ENCODE measurements around the gene USP17L17.
"Not testable (repeated sequence)": the region's sequence is repeated elsewhere in the genome, so short reads cannot be mapped to it uniquely, and the experiment has no call there.

DNA sequence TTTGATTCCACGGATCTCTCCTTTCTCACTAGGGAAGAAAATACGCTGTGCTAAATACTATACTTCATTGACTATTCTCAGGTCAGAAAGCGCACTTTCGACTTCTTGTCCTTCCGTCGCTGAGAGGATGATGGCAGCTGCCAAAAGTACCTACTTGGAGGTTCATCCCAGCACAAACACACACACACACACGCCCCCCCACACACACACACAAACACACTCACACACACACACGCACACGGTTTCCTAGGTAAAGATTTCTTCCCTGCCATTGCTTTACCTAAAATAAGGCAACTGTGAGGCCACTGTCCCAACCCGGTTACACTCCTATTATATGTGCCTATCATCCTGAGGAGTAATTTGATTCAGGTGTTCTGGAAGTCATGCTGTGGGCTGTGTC is 28.0 kb downstream of the USP17L17 start:
- TF ChIP-seq GATA2 (CRISPR knock-in tag; IDR thresholded peaks at IDR 0.05); MXI1 (IDR thresholded peaks at IDR 0.05; ENCODE audit: low read depth, low read length); TCF7L2 (IDR thresholded peaks at IDR 0.05; ENCODE audit: low read depth, low read length); ZBTB1 (CRISPR knock-in tag; IDR thresholded peaks at IDR 0.05; ENCODE audit: borderline replicate concordance, low read depth); KLF6 (CRISPR knock-in tag; IDR thresholded peaks at IDR 0.05; ENCODE audit: borderline replicate concordance); SREBF2 (CRISPR knock-in tag; IDR thresholded peaks at IDR 0.05); ZNF76 (CRISPR knock-in tag; IDR thresholded peaks at IDR 0.05; ENCODE audit: borderline replicate concordance); CBX5 (IDR thresholded peaks at IDR 0.05; ENCODE audit: borderline replicate concordance, low read depth); EP300 (IDR thresholded peaks at IDR 0.05; ENCODE audit: low read length); CBX8 (IDR thresholded peaks at IDR 0.05; ENCODE audit: borderline replicate concordance, extremely low read depth, low read depth, low read length, poor library complexity, severe bottlenecking); CBFA2T2 (conservative IDR thresholded peaks at IDR 0.05): not testable (repeated sequence)
- TF ChIP-seq, protein P1, sequence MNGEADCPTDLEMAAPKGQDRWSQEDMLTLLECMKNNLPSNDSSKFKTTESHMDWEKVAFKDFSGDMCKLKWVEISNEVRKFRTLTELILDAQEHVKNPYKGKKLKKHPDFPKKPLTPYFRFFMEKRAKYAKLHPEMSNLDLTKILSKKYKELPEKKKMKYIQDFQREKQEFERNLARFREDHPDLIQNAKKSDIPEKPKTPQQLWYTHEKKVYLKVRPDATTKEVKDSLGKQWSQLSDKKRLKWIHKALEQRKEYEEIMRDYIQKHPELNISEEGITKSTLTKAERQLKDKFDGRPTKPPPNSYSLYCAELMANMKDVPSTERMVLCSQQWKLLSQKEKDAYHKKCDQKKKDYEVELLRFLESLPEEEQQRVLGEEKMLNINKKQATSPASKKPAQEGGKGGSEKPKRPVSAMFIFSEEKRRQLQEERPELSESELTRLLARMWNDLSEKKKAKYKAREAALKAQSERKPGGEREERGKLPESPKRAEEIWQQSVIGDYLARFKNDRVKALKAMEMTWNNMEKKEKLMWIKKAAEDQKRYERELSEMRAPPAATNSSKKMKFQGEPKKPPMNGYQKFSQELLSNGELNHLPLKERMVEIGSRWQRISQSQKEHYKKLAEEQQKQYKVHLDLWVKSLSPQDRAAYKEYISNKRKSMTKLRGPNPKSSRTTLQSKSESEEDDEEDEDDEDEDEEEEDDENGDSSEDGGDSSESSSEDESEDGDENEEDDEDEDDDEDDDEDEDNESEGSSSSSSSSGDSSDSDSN (IDR thresholded peaks at IDR 0.05; ENCODE audit: borderline replicate concordance in 1 of 2, low read depth in 2 of 2, low read length in 2 of 2) = not testable (repeated sequence)
- TF ChIP-seq, protein P2, sequence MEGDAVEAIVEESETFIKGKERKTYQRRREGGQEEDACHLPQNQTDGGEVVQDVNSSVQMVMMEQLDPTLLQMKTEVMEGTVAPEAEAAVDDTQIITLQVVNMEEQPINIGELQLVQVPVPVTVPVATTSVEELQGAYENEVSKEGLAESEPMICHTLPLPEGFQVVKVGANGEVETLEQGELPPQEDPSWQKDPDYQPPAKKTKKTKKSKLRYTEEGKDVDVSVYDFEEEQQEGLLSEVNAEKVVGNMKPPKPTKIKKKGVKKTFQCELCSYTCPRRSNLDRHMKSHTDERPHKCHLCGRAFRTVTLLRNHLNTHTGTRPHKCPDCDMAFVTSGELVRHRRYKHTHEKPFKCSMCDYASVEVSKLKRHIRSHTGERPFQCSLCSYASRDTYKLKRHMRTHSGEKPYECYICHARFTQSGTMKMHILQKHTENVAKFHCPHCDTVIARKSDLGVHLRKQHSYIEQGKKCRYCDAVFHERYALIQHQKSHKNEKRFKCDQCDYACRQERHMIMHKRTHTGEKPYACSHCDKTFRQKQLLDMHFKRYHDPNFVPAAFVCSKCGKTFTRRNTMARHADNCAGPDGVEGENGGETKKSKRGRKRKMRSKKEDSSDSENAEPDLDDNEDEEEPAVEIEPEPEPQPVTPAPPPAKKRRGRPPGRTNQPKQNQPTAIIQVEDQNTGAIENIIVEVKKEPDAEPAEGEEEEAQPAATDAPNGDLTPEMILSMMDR (IDR thresholded peaks at IDR 0.05 in 2 of 3, conservative IDR thresholded peaks at IDR 0.05 in 1 of 3; ENCODE audit: insufficient read depth in 2 of 3, low read depth in 1 of 3, low read length in 3 of 3) = not testable (repeated sequence)
